Neural progenitor cell (in vitro differentiated cells): ENCODE data around the gene C1QTNF3. TPM values are rescaled to one million over a fixed set of nuclear protein-coding genes. Genes with fewer than 3 reads are reported as not detected.

ENCODE experiments used
- DNase-seq: peaks from one replicate; pipeline ENCODE4 v3.0.0-alpha.2; 2016; ENCODE audit warnings: low spot score
- H2AFZ ChIP-seq: fragments of 200-600 bp; sonication (generic); replicated peaks from 2 replicates; pipeline ENCODE4 v1.6.1; 2016; ENCODE audit warnings: antibody characterized with exemption
- H3F3A ChIP-seq: fragments of 200-600 bp; sonication (generic); 2 replicates; pipeline ENCODE4 v1.6.1; 2016; ENCODE audit warnings: antibody characterized with exemption, low read depth
- H3K27ac ChIP-seq: fragments of 200-600 bp; sonication (generic); 2 replicates; pipeline ENCODE4 v1.5.1; 2016; ENCODE audit warnings: mild to moderate bottlenecking
- H3K27me3 ChIP-seq: fragments of 200-600 bp; sonication (generic); 2 replicates; pipeline ENCODE4 v1.6.1; 2016; ENCODE audit warnings: mild to moderate bottlenecking, moderate library complexity
- H3K36me3 ChIP-seq: fragments of 200-600 bp; sonication (generic); 2 replicates; pipeline ENCODE4 v1.5.1; 2016
- H3K4me1 ChIP-seq: fragments of 200-600 bp; sonication (generic); 2 replicates; pipeline ENCODE4 v1.6.1; 2016; ENCODE audit warnings: mixed run types
- H3K4me2 ChIP-seq: fragments of 200-600 bp; sonication (generic); 2 replicates; pipeline ENCODE4 v1.6.1; 2016
- H3K4me3 ChIP-seq: fragments of 200-600 bp; sonication (generic); 2 replicates; pipeline ENCODE4 v1.5.1; 2016
- H3K79me2 ChIP-seq: fragments of 200-600 bp; sonication (generic); 2 replicates; pipeline ENCODE4 v1.6.1; 2016; ENCODE audit warnings: low read depth
- H3K9ac ChIP-seq: fragments of 200-600 bp; sonication (generic); 2 replicates; pipeline ENCODE4 v1.6.1; 2016
- H3K9me3 ChIP-seq: fragments of 200-600 bp; sonication (generic); 2 replicates; pipeline ENCODE4 v1.5.1; 2016; ENCODE audit warnings: low read depth
- H4K20me1 ChIP-seq: fragments of 200-600 bp; sonication (generic); 2 replicates; pipeline ENCODE4 v1.6.1; 2016; ENCODE audit warnings: low read depth
- H3K27ac Mint-ChIP-seq: 3 replicates; pipeline ENCODE4 v1.8.0; 2021; ENCODE audit warnings: mixed read lengths
- H3K27me3 Mint-ChIP-seq: 2 replicates; pipeline ENCODE4 v1.8.0; 2022; ENCODE audit warnings: low read depth, mild to moderate bottlenecking, inconsistent platforms, moderate library complexity, mixed read lengths; ENCODE audit not compliant: insufficient read depth
- H3K36me3 Mint-ChIP-seq: 3 replicates; pipeline ENCODE4 v1.8.0; 2021; ENCODE audit warnings: mixed read lengths
- H3K4me1 Mint-ChIP-seq: 3 replicates; pipeline ENCODE4 v1.8.0; 2021; ENCODE audit warnings: mixed read lengths
- H3K4me3 Mint-ChIP-seq: 3 replicates; pipeline ENCODE4 v1.8.0; 2021; ENCODE audit warnings: mild to moderate bottlenecking, moderate library complexity, mixed read lengths
- H3K9me3 Mint-ChIP-seq: 3 replicates; pipeline ENCODE4 v1.8.0; 2020; ENCODE audit warnings: mixed read lengths
- EZH2 ChIP-seq: fragments of 200-600 bp; sonication (generic); IDR thresholded peaks from 2 replicates; pipeline ENCODE4 v1.6.1; 2017; ENCODE audit warnings: antibody characterized with exemption, mild to moderate bottlenecking, moderate library complexity
- EZH2phosphoT487 ChIP-seq: fragments of 200-600 bp; sonication (generic); IDR thresholded peaks from 2 replicates; pipeline ENCODE4 v1.6.1; 2017; ENCODE audit warnings: antibody characterized with exemption
- total RNA-seq: library from RNA; depleted of rRNA; stranded (reverse); fragments of >200 nt; gene quantifications from 2 replicates; pipeline ENCODE4 v1.2.3, GENCODE V29; 2015; ENCODE audit warnings: low replicate concordance
- TF ChIP-seq, protein P1 (sequence below): fragments of 200-600 bp; sonication (generic); IDR thresholded peaks from 2 replicates; pipeline ENCODE4 v1.5.1; 2017; ENCODE audit warnings: antibody characterized with exemption, mild to moderate bottlenecking

C1QTNF3 gene
- total RNA-seq, 1 donor from 2014 or later, result 4.8 TPM

DNA sequence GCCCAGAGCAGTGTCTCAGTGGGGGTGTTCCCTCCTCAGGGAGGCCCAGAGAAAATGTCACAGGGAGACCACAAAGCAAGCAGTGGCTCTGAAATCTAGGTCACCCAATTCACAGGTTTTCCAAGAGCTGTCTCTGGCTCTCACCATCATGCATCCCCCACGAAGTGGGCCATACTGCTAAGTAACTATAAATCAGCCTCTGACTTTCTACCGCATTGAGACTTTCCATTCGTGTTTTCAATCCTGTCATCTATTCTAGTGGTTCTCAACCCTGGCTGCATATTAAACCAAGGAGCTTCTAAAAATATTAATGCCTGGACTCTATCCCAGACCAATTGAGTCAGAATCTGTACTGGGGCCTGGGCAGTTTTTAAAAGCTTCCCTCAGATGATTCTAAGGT lies 2.0 kb upstream of the C1QTNF3 start:
- no peaks in the 10 kb centered on the region for H3K36me3 ChIP-seq
- Mint-ChIP-seq H3K4me3 (no peak overlapping the region), H3K27ac (no peak overlapping the region), H3K36me3 (no peaks in the 10 kb centered on the region), H3K27me3 (peaks cover 3% of the 10 kb centered on the region), H3K4me1 (peaks cover 7% of the 10 kb centered on the region), H3K9me3 (no peaks in the 10 kb centered on the region)
- no peaks in the 10 kb centered on the region for H3K27me3 ChIP-seq
- no peaks in the 10 kb centered on the region for H4K20me1 ChIP-seq
- H3K79me2 ChIP-seq, result no peaks in the 10 kb centered on the region
- no peaks in the 10 kb centered on the region for H3K9me3 ChIP-seq
- no peaks in the 10 kb centered on the region for H3F3A ChIP-seq
- H2AFZ ChIP-seq, result no peak overlapping the region
- DNase-seq, result no peak
- TF ChIP-seq, protein P1, sequence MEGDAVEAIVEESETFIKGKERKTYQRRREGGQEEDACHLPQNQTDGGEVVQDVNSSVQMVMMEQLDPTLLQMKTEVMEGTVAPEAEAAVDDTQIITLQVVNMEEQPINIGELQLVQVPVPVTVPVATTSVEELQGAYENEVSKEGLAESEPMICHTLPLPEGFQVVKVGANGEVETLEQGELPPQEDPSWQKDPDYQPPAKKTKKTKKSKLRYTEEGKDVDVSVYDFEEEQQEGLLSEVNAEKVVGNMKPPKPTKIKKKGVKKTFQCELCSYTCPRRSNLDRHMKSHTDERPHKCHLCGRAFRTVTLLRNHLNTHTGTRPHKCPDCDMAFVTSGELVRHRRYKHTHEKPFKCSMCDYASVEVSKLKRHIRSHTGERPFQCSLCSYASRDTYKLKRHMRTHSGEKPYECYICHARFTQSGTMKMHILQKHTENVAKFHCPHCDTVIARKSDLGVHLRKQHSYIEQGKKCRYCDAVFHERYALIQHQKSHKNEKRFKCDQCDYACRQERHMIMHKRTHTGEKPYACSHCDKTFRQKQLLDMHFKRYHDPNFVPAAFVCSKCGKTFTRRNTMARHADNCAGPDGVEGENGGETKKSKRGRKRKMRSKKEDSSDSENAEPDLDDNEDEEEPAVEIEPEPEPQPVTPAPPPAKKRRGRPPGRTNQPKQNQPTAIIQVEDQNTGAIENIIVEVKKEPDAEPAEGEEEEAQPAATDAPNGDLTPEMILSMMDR, result no peak
- TF ChIP-seq EZH2phosphoT487, result no peak
- H3K4me2 ChIP-seq, result no peak overlapping the region
- H3K27ac ChIP-seq, result no peak overlapping the region
- no peak overlapping the region for H3K4me3 ChIP-seq
- peaks cover 9% of the 10 kb centered on the region for H3K4me1 ChIP-seq
- no peak overlapping the region for H3K9ac ChIP-seq

DNA sequence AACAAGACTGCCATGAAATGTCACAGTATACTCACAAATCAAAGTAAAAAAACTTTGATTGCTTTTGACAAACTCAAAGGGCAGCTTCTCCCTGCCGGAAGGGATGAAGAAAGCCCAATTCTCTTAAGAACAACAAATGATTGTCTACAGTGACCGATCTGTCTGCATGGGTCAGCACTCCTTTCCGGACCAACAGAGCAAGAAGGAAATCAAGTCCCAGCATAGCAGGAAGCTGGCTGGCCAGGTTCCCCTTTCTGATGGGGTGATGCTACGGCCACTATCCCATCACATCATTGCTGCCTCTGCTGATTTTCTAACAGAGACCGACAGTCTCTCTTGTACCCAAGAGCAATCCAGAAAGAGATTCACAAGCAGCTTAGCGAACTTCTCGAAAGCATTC lies 692 bp downstream of the C1QTNF3 start:
- Histone ChIP-seq H4K20me1 (no peaks in the 10 kb centered on the region), H3K9me3 (no peaks in the 10 kb centered on the region), H3K4me2 (no peak overlapping the region), H3K4me3 (no peak overlapping the region), H3F3A (no peaks in the 10 kb centered on the region), H3K4me1 (peaks cover 22% of the 10 kb centered on the region), H3K36me3 (no peaks in the 10 kb centered on the region), H3K27ac (no peak overlapping the region), H2AFZ (no peak overlapping the region), H3K9ac (no peak overlapping the region), H3K79me2 (no peaks in the 10 kb centered on the region), H3K27me3 (no peaks in the 10 kb centered on the region)
- Mint-ChIP-seq H3K36me3 (no peaks in the 10 kb centered on the region), H3K9me3 (peaks cover 5% of the 10 kb centered on the region), H3K4me1 (peaks cover 11% of the 10 kb centered on the region), H3K27me3 (peaks cover 3% of the 10 kb centered on the region), H3K27ac (no peak overlapping the region), H3K4me3 (no peak overlapping the region)
- TF ChIP-seq, protein P1, result no peak
- no peak for TF ChIP-seq EZH2phosphoT487
- TF ChIP-seq EZH2, result no peak
- DNase-seq, result no peak

DNA sequence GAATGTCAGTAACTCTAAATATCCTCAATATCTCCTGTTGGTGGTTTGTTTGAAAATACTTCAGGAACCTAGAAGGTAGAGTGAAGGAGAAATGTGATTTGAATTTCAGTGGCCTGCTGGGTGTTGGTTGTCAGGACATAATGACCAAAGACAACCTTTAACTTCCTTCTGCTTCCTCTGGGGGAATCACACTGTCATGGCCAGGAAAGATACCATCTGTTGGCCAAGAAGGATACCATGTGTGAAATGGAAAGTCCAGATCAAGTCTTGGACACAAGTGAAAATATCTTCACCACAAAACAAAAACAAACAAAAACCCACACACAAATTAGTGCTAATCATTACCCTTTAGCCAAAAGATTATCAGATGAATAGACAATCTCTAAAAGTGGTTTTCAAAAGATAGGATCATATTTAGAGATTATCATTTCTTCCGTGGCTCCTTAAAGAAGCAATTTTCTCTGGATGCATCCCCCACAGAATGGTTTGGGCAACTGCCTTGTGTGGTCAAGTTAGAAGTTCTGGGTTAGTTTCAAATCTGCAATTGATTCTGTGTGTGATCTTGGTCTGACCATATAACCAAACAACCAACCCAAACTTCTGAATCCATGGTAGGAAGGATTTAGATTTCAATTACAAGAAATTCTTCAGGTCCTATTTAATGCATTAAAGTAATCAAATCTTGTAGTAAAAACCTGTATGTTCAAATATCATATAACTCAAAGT lies 1.6 kb downstream of the C1QTNF3 start:
- Histone ChIP-seq H3K27me3 (no peaks in the 10 kb centered on the region), H3K4me1 (peaks cover 22% of the 10 kb centered on the region), H4K20me1 (no peaks in the 10 kb centered on the region), H3K79me2 (no peaks in the 10 kb centered on the region), H3K9me3 (no peaks in the 10 kb centered on the region), H3K9ac (no peak overlapping the region), H3K36me3 (no peaks in the 10 kb centered on the region), H3K4me3 (no peak overlapping the region), H2AFZ (no peak overlapping the region), H3F3A (no peaks in the 10 kb centered on the region), H3K4me2 (no peak overlapping the region), H3K27ac (no peak overlapping the region)
- TF ChIP-seq, protein P1, result no peak
- TF ChIP-seq EZH2, result no peak
- TF ChIP-seq EZH2phosphoT487, result no peak
- Mint-ChIP-seq H3K36me3 (no peaks in the 10 kb centered on the region), H3K9me3 (peaks cover 5% of the 10 kb centered on the region), H3K4me3 (no peak overlapping the region), H3K27me3 (peaks cover 3% of the 10 kb centered on the region), H3K4me1 (peaks cover 12% of the 10 kb centered on the region), H3K27ac (no peak overlapping the region)
- DNase-seq, result no peak
